COLO668 (cell line): ENCODE data around the gene POLR2E.

Experiments
- DNase-seq: peaks from one replicate; lab custom pipeline; 2025; ENCODE audit not compliant: unreplicated experiment; lab: John Stamatoyannopoulos, UW

The POLR2E gene

GRCh38 chr19:1111641-1112267, 16.6 kb upstream of the POLR2E start:
- no peak for DNase-seq

DNA sequence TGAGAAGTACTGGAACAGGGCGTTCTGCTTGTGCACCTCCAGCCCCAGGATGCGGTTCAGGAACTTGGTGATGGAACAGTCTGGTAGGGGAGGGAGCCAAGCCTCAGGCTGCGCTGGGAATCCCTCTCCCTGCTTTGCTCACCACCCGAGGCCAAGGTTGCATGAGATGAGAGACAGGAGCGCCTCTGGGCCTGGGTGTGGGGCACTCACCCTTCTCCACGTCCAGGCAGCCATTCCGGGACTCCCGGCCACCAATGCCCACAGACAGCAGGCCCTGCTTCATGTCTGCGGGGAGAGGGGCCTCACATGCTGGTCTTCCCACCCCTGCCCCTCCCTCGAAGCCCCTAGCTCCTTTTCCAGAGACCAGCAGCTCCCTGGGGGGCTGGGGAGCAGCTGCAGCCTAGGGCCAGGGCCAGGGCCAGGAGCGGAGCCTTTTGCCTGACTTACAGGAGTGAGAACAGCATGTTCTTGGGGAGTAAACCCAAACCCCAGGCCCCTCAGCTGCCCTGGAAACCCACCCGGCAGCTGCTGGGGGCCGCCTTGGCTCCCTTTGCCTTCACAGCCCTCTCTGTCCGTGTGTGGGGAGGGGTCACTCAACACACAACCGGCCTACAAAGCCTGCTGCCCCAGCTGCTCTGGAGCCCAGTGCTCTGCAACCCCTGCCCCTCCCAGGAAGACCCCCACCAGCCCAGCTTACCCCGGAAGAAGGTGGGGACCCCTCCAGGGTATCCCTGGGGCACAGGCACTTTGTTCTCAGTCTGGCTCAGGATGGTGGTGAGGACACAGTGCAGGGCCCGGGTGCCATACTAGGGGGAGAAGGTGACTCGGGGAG, 15.8 kb upstream of the POLR2E start:
- no peak for DNase-seq

- DNase-seq, result no peak
Observed at GRCh38 chr19:1109697-1110671, 14.8 kb upstream of the POLR2E start.

DNA sequence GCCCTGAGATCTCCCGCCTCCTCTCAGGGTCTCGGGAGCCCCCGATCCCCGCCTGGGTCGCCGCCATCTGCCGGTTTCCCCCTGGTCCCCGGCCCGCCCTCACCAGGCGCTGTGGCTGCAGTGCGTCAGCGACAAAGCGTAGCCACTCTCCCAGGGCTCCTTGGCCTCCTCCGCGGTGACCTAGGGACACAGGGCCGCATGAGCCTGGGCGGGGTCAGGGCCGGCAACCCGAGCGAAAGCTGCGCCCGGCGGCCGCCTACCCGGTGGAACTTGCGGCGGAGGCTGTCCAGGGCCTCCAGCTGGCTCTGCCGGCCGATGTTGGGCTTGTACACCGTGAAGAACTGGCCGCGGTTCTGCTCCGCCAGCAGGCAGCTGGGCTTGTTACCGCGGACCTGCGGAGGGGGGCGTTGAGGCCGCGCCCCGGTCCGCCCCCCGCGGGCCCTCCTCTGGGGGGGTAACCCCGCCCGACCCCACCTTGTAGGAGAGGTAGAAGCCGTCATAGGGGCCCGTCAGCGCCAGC, 13.9 kb upstream of the POLR2E start:
- no peak for DNase-seq

GRCh38 chr19:1108291-1109031, 13.3 kb upstream of the POLR2E start:
- no peak for DNase-seq

- DNase-seq, result no peak
Observed at GRCh38 chr19:1107661-1108261, 12.6 kb upstream of the POLR2E start.

- no peak for DNase-seq
Observed at GRCh38 chr19:1106841-1107660, 11.9 kb upstream of the POLR2E start.

DNA sequence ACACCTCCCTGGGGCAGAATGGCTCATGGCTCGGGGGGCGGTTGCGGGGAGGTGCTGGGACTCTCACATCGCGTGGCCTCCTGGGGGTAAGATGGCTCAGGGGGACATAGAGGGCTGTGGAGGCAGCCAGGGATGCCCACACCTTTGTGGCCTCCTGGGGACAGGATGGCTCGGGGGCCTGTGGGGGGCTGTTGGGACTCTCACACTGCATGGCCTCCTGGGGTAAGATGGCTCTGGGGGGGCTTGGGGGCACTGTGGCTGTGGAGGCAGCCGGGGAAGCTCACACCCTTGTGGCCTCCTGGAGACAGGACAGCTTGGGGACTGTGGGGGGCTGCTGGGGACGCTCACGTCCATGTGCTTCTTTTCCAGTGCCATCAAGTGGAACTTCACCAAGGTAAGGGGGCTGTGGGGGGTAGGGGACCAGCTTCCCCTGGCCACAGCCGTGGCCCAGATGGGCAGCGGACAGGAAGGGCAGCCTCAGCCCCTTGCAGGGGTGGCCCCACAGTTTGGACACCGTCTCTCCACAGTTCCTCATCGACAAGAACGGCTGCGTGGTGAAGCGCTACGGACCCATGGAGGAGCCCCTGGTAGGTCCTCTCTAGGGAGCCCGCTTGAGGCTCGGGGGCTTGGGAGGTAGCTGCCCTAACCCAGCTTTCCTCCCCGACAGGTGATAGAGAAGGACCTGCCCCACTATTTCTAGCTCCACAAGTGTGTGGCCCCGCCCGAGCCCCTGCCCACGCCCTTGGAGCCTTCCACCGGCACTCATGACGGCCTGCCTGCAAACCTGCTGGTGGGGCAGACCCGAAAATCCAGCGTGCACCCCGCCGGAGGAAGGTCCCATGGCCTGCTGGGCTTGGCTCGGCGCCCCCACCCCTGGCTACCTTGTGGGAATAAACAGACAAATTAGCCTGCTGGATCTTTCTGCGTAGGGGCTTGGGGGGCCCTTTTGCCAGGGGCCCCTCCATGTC, 11.0 kb upstream of the POLR2E start:
- DNase-seq, result no peak

GRCh38 chr19:1105008-1105872, 10.1 kb upstream of the POLR2E start:
- DNase-seq, result peak; percentile 46

DNA sequence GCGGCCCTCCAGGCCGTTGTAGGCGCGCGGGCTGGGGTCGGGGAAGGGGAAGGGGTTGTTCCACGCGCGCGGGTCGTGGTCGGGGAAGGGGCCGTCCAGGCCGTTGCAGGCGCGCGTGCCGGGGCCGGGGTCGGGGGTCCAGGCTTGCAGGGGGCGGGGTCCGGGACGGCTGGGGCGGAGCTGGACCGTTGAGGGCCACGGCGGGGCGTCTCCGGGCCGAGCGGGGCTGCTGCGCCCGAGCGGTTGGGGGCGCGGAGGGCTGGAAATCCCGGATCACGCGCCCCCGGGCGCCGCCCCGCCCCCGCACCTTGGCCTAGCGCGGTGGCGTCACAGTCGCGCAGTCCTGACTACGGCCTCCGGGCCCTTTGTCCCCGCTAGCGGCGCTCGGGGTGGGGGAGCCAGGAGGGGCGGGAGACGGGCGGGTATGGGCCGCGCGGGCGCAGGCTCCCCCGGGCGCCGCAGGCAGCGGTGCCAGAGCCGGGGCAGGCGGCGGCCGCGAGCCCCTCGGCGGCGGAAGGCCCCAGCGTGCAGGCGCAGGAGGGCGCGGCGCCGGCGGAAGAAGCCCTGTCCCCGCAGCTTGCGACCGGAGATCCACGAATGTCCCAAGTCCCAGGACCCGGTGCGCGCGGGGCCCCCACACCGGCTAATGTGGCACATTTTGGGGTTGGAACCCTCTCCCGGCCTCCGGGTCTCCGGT, 9.3 kb upstream of the POLR2E start:
- DNase-seq, result peak; percentile 77

GRCh38 chr19:1103708-1104310, 8.6 kb upstream of the POLR2E start, which contains the start of gene GPX4:
Gene GPX4, plus strand, starts transcription at chr19:1103994. Its CDS starts 50 bp downstream, at chr19:1104044.
- peak; percentile 99 for DNase-seq

DNA sequence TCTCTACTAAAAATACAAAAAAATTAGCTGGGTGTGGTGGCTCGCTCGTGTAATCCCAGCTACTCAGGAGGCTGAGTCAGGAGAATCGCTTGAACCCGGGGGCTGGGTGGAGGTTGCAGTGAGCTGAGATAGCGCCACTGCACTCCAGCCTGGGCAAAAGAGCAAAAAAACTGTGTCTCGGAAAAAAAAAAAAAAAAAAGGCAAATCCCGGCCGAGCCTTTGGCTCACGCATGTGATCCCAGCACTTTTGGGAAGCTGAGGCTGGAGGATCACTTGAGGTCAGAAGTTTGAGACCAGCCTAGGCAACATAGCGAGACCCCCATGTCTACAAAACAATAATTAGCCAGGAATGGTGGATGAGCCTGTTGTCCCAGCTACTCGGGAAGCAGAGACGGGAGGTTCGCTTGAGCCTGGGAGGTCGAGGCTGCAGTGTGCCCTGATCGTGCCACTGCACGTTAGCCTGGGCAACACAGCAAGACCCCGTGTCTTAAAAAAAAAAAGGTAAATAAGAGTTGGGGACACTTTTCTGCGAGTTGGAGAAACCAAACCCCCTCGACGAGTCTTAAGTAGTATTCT, 8.0 kb upstream of the POLR2E start:
- DNase-seq, result no peak

GRCh38 chr19:1102407-1103131, 7.4 kb upstream of the POLR2E start:
- no peak for DNase-seq

DNA sequence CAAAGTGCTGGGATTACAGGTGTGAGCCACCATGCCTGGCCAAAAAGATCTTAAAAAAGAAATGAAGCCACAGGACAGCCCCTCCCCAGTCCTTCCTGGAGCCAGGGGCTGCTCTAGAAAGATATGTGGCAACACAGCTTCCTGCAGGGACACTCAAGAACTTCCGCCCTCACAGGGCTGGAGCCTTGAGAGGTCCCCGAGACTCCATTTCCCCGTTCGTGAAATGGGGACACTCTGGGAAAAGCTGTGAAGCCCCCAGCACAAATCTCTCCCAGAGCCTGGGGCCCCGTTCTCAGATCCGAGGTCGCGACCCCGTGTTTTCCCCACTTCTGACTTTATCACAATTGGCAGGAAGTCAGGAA, 6.1 kb upstream of the POLR2E start:
- DNase-seq, result no peak
